SU-DHL-6 (cell line): ENCODE measurements around the gene SSR4.

Experiments used
- CTCF ChIP-seq: fragments of 200-600 bp; sonication (generic); IDR thresholded peaks from one replicate; pipeline ENCODE4 v1.5.1; 2017; ENCODE audit warnings: antibody characterized with exemption, mild to moderate bottlenecking, low read length, moderate library complexity; ENCODE audit not compliant: insufficient read depth, poor library complexity, severe bottlenecking
- EZH2phosphoT487 ChIP-seq: fragments of 200-600 bp; sonication (generic), shearing (Covaris generic); conservative IDR thresholded peaks from 2 replicates; pipeline ENCODE4 v1.6.1; 2018; ENCODE audit warnings: mild to moderate bottlenecking, antibody characterized with exemption, low read length, moderate library complexity, mixed read lengths

- TF ChIP-seq CTCF (no peak), EZH2phosphoT487 (no peak)
Measured at GRCh38 chrX:153794018-153794896, at the start of gene SSR4, which contains the start of gene IDH3G.
